ENCODE data around the gene ADAM22.

Gene ADAM22

DNA sequence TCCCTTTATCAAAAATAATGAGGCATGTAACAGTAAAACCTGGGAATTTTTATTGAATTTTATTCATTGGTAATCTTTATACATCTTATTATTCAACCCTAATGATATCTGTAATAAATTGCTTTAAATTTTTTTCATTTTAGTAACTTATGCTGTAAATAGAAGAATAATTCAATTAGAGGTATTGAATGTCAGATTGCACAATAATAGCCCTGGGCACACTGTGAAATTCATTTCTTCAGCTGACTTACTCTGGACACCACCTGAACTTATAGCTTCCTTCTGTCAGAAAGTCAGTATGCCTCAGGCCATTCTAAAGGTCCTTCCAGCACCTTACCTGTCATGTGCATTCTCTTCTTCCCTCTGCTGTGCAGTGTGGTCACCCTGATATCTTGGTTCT lies 59.2 kb downstream of the ADAM22 start:
- ChIA-PET POLR2A (no interaction called here), CTCF (interaction anchor here (0.6 kb wide), 1 partner anchor 9 kb away, joined by 3 read pairs; no protein-coding TSS in a partner anchor)
- no peak for DNase-seq
- Histone ChIP-seq H3K4me1 (ENCODE audit: control extremely low read depth in 1 of 4, control insufficient read depth in 4 of 4, insufficient read depth in 4 of 4, low read length in 3 of 4) (no peaks in the 10 kb centered on the region), H3K36me3 (ENCODE audit: control insufficient read depth in 4 of 4, insufficient read depth in 4 of 4, low read length in 3 of 4) (no peaks in the 10 kb centered on the region), H3K27me3 (replicated peaks in 2 of 5; ENCODE audit: control insufficient read depth in 4 of 5, insufficient read depth in 5 of 5, low read length in 4 of 5) (no peaks in the 10 kb centered on the region), H3K27ac (ENCODE audit: insufficient read depth in 1 of 2, low read depth in 1 of 2, low read length in 2 of 2, poor library complexity in 1 of 2, severe bottlenecking in 2 of 2) (no peak overlapping the region), H3K4me3 (ENCODE audit: control insufficient read depth in 1 of 7, extremely low read depth in 1 of 7, insufficient read depth in 4 of 7, low read depth in 2 of 7, low read length in 6 of 7) (no peak overlapping the region), H3K9me3 (ENCODE audit: control extremely low read depth in 1 of 5, control insufficient read depth in 4 of 5, insufficient read depth in 2 of 5, low read depth in 1 of 5, low read length in 4 of 5) (no peaks in the 10 kb centered on the region)

DNA sequence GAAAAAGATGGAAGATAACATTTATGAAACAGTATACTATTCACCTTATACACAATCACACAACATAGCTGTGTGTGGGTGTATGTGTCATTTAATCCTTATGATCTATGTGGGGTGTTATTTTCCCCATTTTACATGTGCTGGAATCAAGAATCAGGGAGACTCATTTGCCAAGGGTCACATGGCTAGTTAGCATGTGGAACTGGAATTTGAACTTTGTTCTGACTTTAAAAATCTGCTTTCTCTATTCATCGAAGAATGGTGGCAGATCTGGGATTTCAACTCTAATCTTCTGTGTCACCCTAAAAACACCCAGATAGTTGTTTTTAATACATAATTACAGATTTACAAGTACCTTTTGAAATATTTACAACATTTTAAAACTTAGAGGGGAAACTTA lies 65.2 kb downstream of the ADAM22 start:
- POLR2A ChIA-PET: no interaction called here
- no CpG with 5 or more reads among the region's 1 CpG for WGBS (ENCODE audit: insufficient coverage)
- no peak overlapping the region for H3K4me3 ChIP-seq (ENCODE audit: control insufficient read depth in 1 of 7, extremely low read depth in 1 of 7, insufficient read depth in 4 of 7, low read depth in 2 of 7, low read length in 6 of 7)
- H3K4me1 ChIP-seq (ENCODE audit: control extremely low read depth in 1 of 4, control insufficient read depth in 4 of 4, insufficient read depth in 4 of 4, low read length in 3 of 4): no peaks in the 10 kb centered on the region
- no peaks in the 10 kb centered on the region for H3K9me3 ChIP-seq (ENCODE audit: control extremely low read depth in 1 of 5, control insufficient read depth in 4 of 5, insufficient read depth in 2 of 5, low read depth in 1 of 5, low read length in 4 of 5)
- no peaks in the 10 kb centered on the region for H3K36me3 ChIP-seq (ENCODE audit: control insufficient read depth in 4 of 4, insufficient read depth in 4 of 4, low read length in 3 of 4)
- H3K27me3 ChIP-seq (replicated peaks in 2 of 5; ENCODE audit: control insufficient read depth in 4 of 5, insufficient read depth in 5 of 5, low read length in 4 of 5): no peaks in the 10 kb centered on the region
- H3K27ac ChIP-seq (ENCODE audit: insufficient read depth in 1 of 2, low read depth in 1 of 2, low read length in 2 of 2, poor library complexity in 1 of 2, severe bottlenecking in 2 of 2): no peak overlapping the region
- CTCF ChIA-PET: no interaction called here
- DNase-seq: no peak

DNA sequence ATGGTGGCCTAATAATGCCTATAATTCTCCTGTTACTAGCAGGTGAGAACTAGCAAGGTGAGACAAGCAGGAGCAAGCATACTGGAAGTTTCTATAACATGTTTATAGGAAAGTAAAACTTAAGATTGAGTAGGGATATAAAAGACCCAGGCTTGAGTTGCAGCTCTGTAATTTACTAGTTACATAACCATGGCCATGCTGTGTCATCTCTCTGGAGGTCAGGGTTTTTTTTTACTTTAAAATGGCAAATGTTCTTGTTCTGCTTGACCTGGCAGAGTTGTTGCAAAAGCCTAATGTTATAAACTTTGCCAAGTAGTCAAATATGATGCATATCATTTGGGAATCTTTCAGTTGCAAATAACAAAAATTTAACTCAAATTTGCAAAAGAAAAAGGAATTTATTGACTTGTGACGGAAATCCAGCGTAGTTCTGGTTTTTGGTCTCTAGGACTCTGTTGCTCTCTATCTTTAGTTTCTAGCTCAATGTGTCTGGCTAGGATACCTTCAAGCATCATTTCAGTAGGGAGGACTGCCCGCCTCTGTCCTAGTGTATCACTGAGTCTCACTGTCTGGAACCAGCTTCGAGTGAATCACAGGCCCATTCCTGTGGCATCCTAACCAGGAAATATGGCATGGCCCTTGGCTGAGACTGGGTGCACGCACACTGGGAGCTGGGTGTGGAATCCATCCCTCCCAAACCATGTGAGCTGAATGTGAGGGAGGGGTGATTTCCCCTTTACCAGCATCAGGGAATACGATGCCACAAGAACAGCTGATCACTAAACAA lies 67.9 kb downstream of the ADAM22 start:
- WGBS (ENCODE audit: insufficient coverage): 97% methylated on average over 5 of the region's 6 CpGs
- CTCF ChIA-PET: interaction anchor here (1.3 kb wide), 1 partner anchor 11 kb away, joined by 3 read pairs; no protein-coding TSS in a partner anchor
- Histone ChIP-seq H3K4me1 (ENCODE audit: control extremely low read depth in 1 of 4, control insufficient read depth in 4 of 4, insufficient read depth in 4 of 4, low read length in 3 of 4) (no peaks in the 10 kb centered on the region), H3K27me3 (replicated peaks in 2 of 5; ENCODE audit: control insufficient read depth in 4 of 5, insufficient read depth in 5 of 5, low read length in 4 of 5) (no peaks in the 10 kb centered on the region), H3K27ac (ENCODE audit: insufficient read depth in 1 of 2, low read depth in 1 of 2, low read length in 2 of 2, poor library complexity in 1 of 2, severe bottlenecking in 2 of 2) (no peak overlapping the region), H3K36me3 (ENCODE audit: control insufficient read depth in 4 of 4, insufficient read depth in 4 of 4, low read length in 3 of 4) (no peaks in the 10 kb centered on the region), H3K4me3 (ENCODE audit: control insufficient read depth in 1 of 7, extremely low read depth in 1 of 7, insufficient read depth in 4 of 7, low read depth in 2 of 7, low read length in 6 of 7) (no peak overlapping the region), H3K9me3 (ENCODE audit: control extremely low read depth in 1 of 5, control insufficient read depth in 4 of 5, insufficient read depth in 2 of 5, low read depth in 1 of 5, low read length in 4 of 5) (no peaks in the 10 kb centered on the region)
- DNase-seq: no peak
- POLR2A ChIA-PET: no interaction called here

DNA sequence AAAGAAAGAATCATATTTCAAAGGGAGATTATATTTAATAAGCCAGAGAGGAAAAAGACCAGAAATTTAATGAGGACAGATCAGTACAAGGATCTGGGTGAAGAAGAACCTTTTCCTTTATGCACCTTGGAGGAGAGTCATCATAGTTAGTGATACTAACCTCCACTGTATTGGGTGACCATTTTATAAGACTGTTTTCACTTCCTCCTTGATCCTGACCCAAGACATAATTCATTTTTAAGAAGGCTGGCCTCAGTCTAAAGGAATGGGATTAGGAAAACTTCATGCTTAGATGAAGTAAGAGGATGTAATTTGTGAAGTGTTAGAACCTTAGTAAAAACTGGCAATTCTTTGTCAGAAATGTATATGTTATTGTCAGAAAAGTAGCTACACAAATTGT lies 68.6 kb downstream of the ADAM22 start:
- no peaks in the 10 kb centered on the region for H3K27me3 ChIP-seq (replicated peaks in 2 of 5; ENCODE audit: control insufficient read depth in 4 of 5, insufficient read depth in 5 of 5, low read length in 4 of 5)
- ChIA-PET CTCF (interaction anchor here (1.3 kb wide), 1 partner anchor 11 kb away, joined by 3 read pairs; no protein-coding TSS in a partner anchor), POLR2A (no interaction called here)
- no peaks in the 10 kb centered on the region for H3K9me3 ChIP-seq (ENCODE audit: control extremely low read depth in 1 of 5, control insufficient read depth in 4 of 5, insufficient read depth in 2 of 5, low read depth in 1 of 5, low read length in 4 of 5)
- no peaks in the 10 kb centered on the region for H3K4me1 ChIP-seq (ENCODE audit: control extremely low read depth in 1 of 4, control insufficient read depth in 4 of 4, insufficient read depth in 4 of 4, low read length in 3 of 4)
- H3K4me3 ChIP-seq (ENCODE audit: control insufficient read depth in 1 of 7, extremely low read depth in 1 of 7, insufficient read depth in 4 of 7, low read depth in 2 of 7, low read length in 6 of 7): no peak overlapping the region
- no peak for DNase-seq
- no peak overlapping the region for H3K27ac ChIP-seq (ENCODE audit: insufficient read depth in 1 of 2, low read depth in 1 of 2, low read length in 2 of 2, poor library complexity in 1 of 2, severe bottlenecking in 2 of 2)
- H3K36me3 ChIP-seq (ENCODE audit: control insufficient read depth in 4 of 4, insufficient read depth in 4 of 4, low read length in 3 of 4): no peaks in the 10 kb centered on the region

DNA sequence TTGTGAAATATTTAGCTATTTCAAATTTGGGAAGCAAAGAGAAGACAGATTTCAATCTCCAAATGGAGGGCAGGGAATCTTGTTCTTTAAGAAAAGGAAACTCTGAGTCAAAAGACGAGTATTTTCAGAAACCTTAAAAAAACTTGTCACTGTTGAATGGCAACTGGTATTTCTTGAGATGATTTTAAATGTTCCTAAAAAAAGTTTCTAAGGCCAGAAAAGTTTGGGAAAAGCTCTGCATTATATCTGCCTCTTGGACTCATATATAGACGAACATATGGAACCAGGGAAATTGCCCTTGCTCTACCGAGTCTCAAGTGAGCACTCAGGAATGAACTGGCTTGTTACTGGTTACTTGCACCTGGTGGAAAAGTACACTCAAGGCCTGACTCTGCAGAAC lies 69.5 kb downstream of the ADAM22 start:
- Histone ChIP-seq H3K36me3 (ENCODE audit: control insufficient read depth in 4 of 4, insufficient read depth in 4 of 4, low read length in 3 of 4) (no peaks in the 10 kb centered on the region), H3K4me3 (ENCODE audit: control insufficient read depth in 1 of 7, extremely low read depth in 1 of 7, insufficient read depth in 4 of 7, low read depth in 2 of 7, low read length in 6 of 7) (no peak overlapping the region), H3K27ac (ENCODE audit: insufficient read depth in 1 of 2, low read depth in 1 of 2, low read length in 2 of 2, poor library complexity in 1 of 2, severe bottlenecking in 2 of 2) (no peak overlapping the region), H3K4me1 (ENCODE audit: control extremely low read depth in 1 of 4, control insufficient read depth in 4 of 4, insufficient read depth in 4 of 4, low read length in 3 of 4) (no peaks in the 10 kb centered on the region), H3K27me3 (replicated peaks in 2 of 5; ENCODE audit: control insufficient read depth in 4 of 5, insufficient read depth in 5 of 5, low read length in 4 of 5) (no peaks in the 10 kb centered on the region), H3K9me3 (ENCODE audit: control extremely low read depth in 1 of 5, control insufficient read depth in 4 of 5, insufficient read depth in 2 of 5, low read depth in 1 of 5, low read length in 4 of 5) (no peaks in the 10 kb centered on the region)
- no peak for DNase-seq
- 100% methylated on average over 3 of the region's 3 CpGs for WGBS (ENCODE audit: insufficient coverage)
- CTCF ChIA-PET: interaction anchor here (1.3 to 2.1 kb wide), 2 partner anchors 10 to 13 kb away, joined by 3 to 6 read pairs; no protein-coding TSS in a partner anchor
- POLR2A ChIA-PET: no interaction called here

DNA sequence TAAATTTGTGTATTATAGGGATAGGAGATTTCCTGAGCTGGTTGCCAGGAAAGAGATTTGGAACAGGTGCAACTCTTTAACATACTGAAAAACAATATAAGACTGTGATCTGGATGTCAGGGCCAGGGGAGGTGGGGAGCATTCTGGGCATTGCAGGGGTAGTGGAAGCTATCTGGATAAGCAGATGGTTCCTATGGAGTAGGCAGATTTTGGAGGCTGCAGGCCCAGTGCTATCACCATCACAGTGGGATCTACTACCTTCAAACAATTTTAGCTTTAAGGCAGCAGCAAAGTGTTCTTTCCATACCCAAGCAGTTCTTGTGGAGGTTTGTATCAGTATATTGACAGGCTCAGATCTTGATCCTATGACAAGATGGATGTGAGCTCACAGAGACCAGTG lies 71.1 kb downstream of the ADAM22 start:
- H3K4me3 ChIP-seq (ENCODE audit: control insufficient read depth in 1 of 7, extremely low read depth in 1 of 7, insufficient read depth in 4 of 7, low read depth in 2 of 7, low read length in 6 of 7): no peak overlapping the region
- H3K27ac ChIP-seq (ENCODE audit: insufficient read depth in 1 of 2, low read depth in 1 of 2, low read length in 2 of 2, poor library complexity in 1 of 2, severe bottlenecking in 2 of 2): no peak overlapping the region
- no peaks in the 10 kb centered on the region for H3K27me3 ChIP-seq (replicated peaks in 2 of 5; ENCODE audit: control insufficient read depth in 4 of 5, insufficient read depth in 5 of 5, low read length in 4 of 5)
- POLR2A ChIA-PET: no interaction called here
- no peaks in the 10 kb centered on the region for H3K36me3 ChIP-seq (ENCODE audit: control insufficient read depth in 4 of 4, insufficient read depth in 4 of 4, low read length in 3 of 4)
- no peak for DNase-seq
- H3K4me1 ChIP-seq (ENCODE audit: control extremely low read depth in 1 of 4, control insufficient read depth in 4 of 4, insufficient read depth in 4 of 4, low read length in 3 of 4): no peaks in the 10 kb centered on the region
- CTCF ChIA-PET: interaction anchor here (2.1 kb wide), 1 partner anchor 11 kb away, joined by 6 read pairs; no protein-coding TSS in a partner anchor
- no peaks in the 10 kb centered on the region for H3K9me3 ChIP-seq (ENCODE audit: control extremely low read depth in 1 of 5, control insufficient read depth in 4 of 5, insufficient read depth in 2 of 5, low read depth in 1 of 5, low read length in 4 of 5)

DNA sequence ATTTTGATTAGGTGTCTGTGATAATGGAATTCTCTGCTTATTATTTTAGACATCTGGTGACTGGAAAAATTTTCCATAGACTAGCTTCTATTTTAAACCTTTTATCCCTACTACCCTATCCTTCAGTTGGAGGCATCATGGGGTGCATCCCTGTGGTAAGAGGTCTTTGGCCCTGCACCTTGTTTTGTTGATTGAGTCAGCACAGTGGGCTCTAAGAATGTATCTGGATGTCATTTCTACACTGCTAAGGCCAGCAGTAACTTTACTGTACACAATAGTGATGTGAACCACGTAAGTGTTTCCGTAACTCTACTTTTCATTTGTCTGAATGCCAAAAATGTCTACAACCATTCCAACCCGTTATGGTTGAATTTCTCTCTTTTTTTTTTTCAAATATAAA lies 75.6 kb downstream of the ADAM22 start:
- ChIA-PET POLR2A (no interaction called here), CTCF (no interaction called here)
- no CpG with 5 or more reads among the region's 3 CpGs for WGBS (ENCODE audit: insufficient coverage)
- Histone ChIP-seq H3K9me3 (ENCODE audit: control extremely low read depth in 1 of 5, control insufficient read depth in 4 of 5, insufficient read depth in 2 of 5, low read depth in 1 of 5, low read length in 4 of 5) (no peaks in the 10 kb centered on the region), H3K4me3 (ENCODE audit: control insufficient read depth in 1 of 7, extremely low read depth in 1 of 7, insufficient read depth in 4 of 7, low read depth in 2 of 7, low read length in 6 of 7) (no peak overlapping the region), H3K4me1 (ENCODE audit: control extremely low read depth in 1 of 4, control insufficient read depth in 4 of 4, insufficient read depth in 4 of 4, low read length in 3 of 4) (no peaks in the 10 kb centered on the region), H3K27ac (ENCODE audit: insufficient read depth in 1 of 2, low read depth in 1 of 2, low read length in 2 of 2, poor library complexity in 1 of 2, severe bottlenecking in 2 of 2) (no peak overlapping the region), H3K27me3 (replicated peaks in 2 of 5; ENCODE audit: control insufficient read depth in 4 of 5, insufficient read depth in 5 of 5, low read length in 4 of 5) (no peaks in the 10 kb centered on the region), H3K36me3 (ENCODE audit: control insufficient read depth in 4 of 4, insufficient read depth in 4 of 4, low read length in 3 of 4) (no peaks in the 10 kb centered on the region)
- no peak for DNase-seq

All from common myeloid progenitor, CD34-positive (primary cell).